GM18951 (cell line): ENCODE results near the gene PLA2G12B.
"Not testable (repeated sequence)": the region's sequence is repeated elsewhere in the genome, so short reads cannot be mapped to it uniquely, and the experiment has no call there.

Experiments
- POLR2A ChIP-seq: IDR thresholded peaks from 4 replicates; pipeline ENCODE4 v1.6.1; 2011; ENCODE audit warnings: mild to moderate bottlenecking; ENCODE audit not compliant: insufficient read length, insufficient read depth; ENCODE audit errors: extremely low read depth
- in situ Hi-C: fragments of 300-500 bp; cut with MboI; formaldehyde crosslinking; loops from one replicate; pipeline ENCODE4 v1.12.0; 2022; ENCODE audit warnings: low sequenced_read_pairs, mixed read lengths, inconsistent platforms; ENCODE audit not compliant: unreplicated experiment

PLA2G12B gene

GRCh38 chr10:72924351-72924750 lies 30.3 kb downstream of the PLA2G12B start:
- no peak for TF ChIP-seq POLR2A
- in situ Hi-C loops, result no loop called here

- in situ Hi-C loops, result not testable (repeated sequence)
Observed at GRCh38 chr10:72921147-72921683, 33.4 kb downstream of the PLA2G12B start.

GRCh38 chr10:72918352-72918751 lies 36.3 kb downstream of the PLA2G12B start:
- TF ChIP-seq POLR2A, result no peak
- in situ Hi-C loops, result no loop called here

- in situ Hi-C loops, result not testable (repeated sequence)
Observed at GRCh38 chr10:72917803-72918332, 36.7 kb downstream of the PLA2G12B start.

GRCh38 chr10:72917201-72917600 lies 37.4 kb downstream of the PLA2G12B start:
- in situ Hi-C loops, result not testable (repeated sequence)

- no peak for TF ChIP-seq POLR2A
- in situ Hi-C loops, result no loop called here
Observed at GRCh38 chr10:72913287-72913686, 41.3 kb downstream of the PLA2G12B start.

- TF ChIP-seq POLR2A, result no peak
- in situ Hi-C loops, result no loop called here
Observed at GRCh38 chr10:72912736-72913135, 41.9 kb downstream of the PLA2G12B start.

GRCh38 chr10:72911758-72912157 lies 42.8 kb downstream of the PLA2G12B start:
- TF ChIP-seq POLR2A, result no peak
- in situ Hi-C loops, result no loop called here

GRCh38 chr10:72910705-72911104 lies 43.9 kb downstream of the PLA2G12B start:
- no peak for TF ChIP-seq POLR2A

GRCh38 chr10:72906446-72906845 lies 48.2 kb downstream of the PLA2G12B start:
- in situ Hi-C loops, result no loop called here
- TF ChIP-seq POLR2A, result no peak

More at GRCh38 chr10:72910705-72911104, 43.9 kb downstream of the PLA2G12B start:
- in situ Hi-C loops, result no loop called here

GRCh38 chr10:72904806-72905205 lies 49.8 kb downstream of the PLA2G12B start:
- no peak for TF ChIP-seq POLR2A
- in situ Hi-C loops, result no loop called here

- in situ Hi-C loops, result not testable (repeated sequence)
Observed at GRCh38 chr10:72903941-72904446, 50.6 kb downstream of the PLA2G12B start.

- in situ Hi-C loops, result no loop called here
- TF ChIP-seq POLR2A, result no peak
Observed at GRCh38 chr10:72899545-72899944, 55.1 kb downstream of the PLA2G12B start.

GRCh38 chr10:72898616-72899015 lies 56.0 kb downstream of the PLA2G12B start:
- in situ Hi-C loops, result no loop called here
- TF ChIP-seq POLR2A, result no peak

- in situ Hi-C loops, result no loop called here
- TF ChIP-seq POLR2A, result no peak
Observed at GRCh38 chr10:72895236-72895850, 59.3 kb downstream of the PLA2G12B start.
